Thyroid gland (tissue), 4 donors: ENCODE measurements around the gene NCBP2. TPM values are rescaled to one million over a fixed set of nuclear protein-coding genes. Genes with fewer than 3 reads are reported as not detected.
A peak's percentile ranks its signal among the peaks of the same experiment; 100 is the strongest.
"Not testable (repeated sequence)": the region's sequence is repeated elsewhere in the genome, so short reads cannot be mapped to it uniquely, and the experiment has no call there.

Source experiments
- DNase-seq, 2 donors: peaks; one replicate each; pipeline ENCODE4 v3.0.0-alpha.2; 2019
- H3K27ac ChIP-seq, 3 donors: fragments of 200-600 bp; sonication (generic); 1 replicate in 2 of 3; 2 replicates in 1 of 3; pipeline ENCODE4 v1.5.1; 2016 to 2019; ENCODE audit warnings: mild to moderate bottlenecking in 1 of 3, moderate library complexity in 1 of 3
- H3K27me3 ChIP-seq: fragments of 200-600 bp; sonication (generic); one replicate; pipeline ENCODE4 v1.5.1; 2019
- H3K36me3 ChIP-seq, 2 donors: fragments of 200-600 bp; sonication (generic); one replicate each; pipeline ENCODE4 v1.5.1; 2016 to 2019
- H3K4me1 ChIP-seq, 2 donors: fragments of 200-600 bp; sonication (generic); one replicate each; pipeline ENCODE4 v1.5.1; 2017 to 2019
- H3K4me3 ChIP-seq, 3 donors: fragments of 200-600 bp; sonication (generic); replicated peaks in 1 of 3; 1 replicate in 2 of 3; 2 replicates in 1 of 3; pipeline ENCODE4 v1.5.1; 2016; ENCODE audit warnings: mild to moderate bottlenecking in 1 of 3
- H3K9me3 ChIP-seq: fragments of 200-600 bp; sonication (generic); one replicate; pipeline ENCODE4 v1.5.1; 2017
- CTCF ChIP-seq, 6 experiments: fragments of 200-600 bp in 3 of 6; fragments of 450-650 bp in 3 of 6; sonication (generic) in 3 of 6; IDR thresholded peaks; one replicate each; pipeline ENCODE4 v1.5.1; 2016 to 2019; ENCODE audit warnings: antibody characterized with exemption in 6 of 6, mild to moderate bottlenecking in 2 of 6, inconsistent platforms in 1 of 6, moderate library complexity in 1 of 6
- POLR2A ChIP-seq, 2 donors: fragments of 450-650 bp; IDR thresholded peaks; one replicate each; pipeline ENCODE4 v1.6.1; 2017; ENCODE audit warnings: antibody characterized with exemption in 2 of 2, mild to moderate bottlenecking in 2 of 2, moderate library complexity in 1 of 2
- WGBS, 2 donors: methylation state at CpG; one replicate each; pipeline ENCODE4 v1.1.5; 2017; 5-methylcytosine and 5-hydroxymethylcytosine counted together
- intact Hi-C: fragments of 100-400 bp; cut with DNase I; formaldehyde crosslinking; loops from one replicate; pipeline ENCODE4 v1.15.1; 2023
- total RNA-seq, 4 donors: library from RNA; depleted of rRNA; stranded (reverse); fragments of >200 nt; gene quantifications; one replicate each; pipeline ENCODE4 v1.2.3, GENCODE V29; 2016

Gene NCBP2
- total RNA-seq, 4 donors from 2014 or later, result 42.4 to 61.3 (median 53.6) TPM

GRCh38 chr3:196948442-196949284 lies 6.3 kb upstream of the NCBP2 start:
- Histone ChIP-seq H3K36me3 (no peaks in the 10 kb centered on the region), H3K9me3 (no peaks in the 10 kb centered on the region), H3K27me3 (no peaks in the 10 kb centered on the region), H3K27ac (no peak overlapping the region), H3K4me1 (peaks cover under 1 to 4% of the 10 kb centered on the region in 2 donors), H3K4me3 (no peak overlapping the region)
- intact Hi-C loops, result no loop called here
- no peak for TF ChIP-seq CTCF (IDR thresholded peaks at IDR 0.05)
- no peak for TF ChIP-seq POLR2A (IDR thresholded peaks at IDR 0.05)
- no peak for DNase-seq
- WGBS, 2 donors, result 31 to 41% methylated on average over 15 to 21 of the region's 22 CpGs

- no peak for DNase-seq
- no peak overlapping the region for H3K4me3 ChIP-seq
- intact Hi-C loops, result no loop called here
- H3K27me3 ChIP-seq, result no peaks in the 10 kb centered on the region
- H3K36me3 ChIP-seq, result no peaks in the 10 kb centered on the region
- TF ChIP-seq CTCF (IDR thresholded peaks at IDR 0.05), result no peak
- no peak for TF ChIP-seq POLR2A (IDR thresholded peaks at IDR 0.05)
- 80 to 85% methylated on average over 28 of the region's 28 CpGs for WGBS, 2 donors
- no peak overlapping the region for H3K27ac ChIP-seq
- H3K9me3 ChIP-seq, result no peaks in the 10 kb centered on the region
- H3K4me1 ChIP-seq, result peaks cover 7 to 9% of the 10 kb centered on the region in 2 donors
Measured at GRCh38 chr3:196947860-196948441, 5.6 kb upstream of the NCBP2 start.

- 71 to 80% methylated on average over 7 to 10 of the region's 10 CpGs for WGBS, 2 donors
- H3K27me3 ChIP-seq, result no peaks in the 10 kb centered on the region
- no peaks in the 10 kb centered on the region for H3K9me3 ChIP-seq
- peaks cover 9 to 10% of the 10 kb centered on the region in 2 donors for H3K4me1 ChIP-seq
- H3K4me3 ChIP-seq, result no peak overlapping the region
- intact Hi-C loops, result no loop called here
- DNase-seq, result no peak
- no peak overlapping the region for H3K27ac ChIP-seq
- TF ChIP-seq CTCF (IDR thresholded peaks at IDR 0.05), result no peak
- no peaks in the 10 kb centered on the region for H3K36me3 ChIP-seq
Measured at GRCh38 chr3:196947136-196947859, 5.0 kb upstream of the NCBP2 start.

- H3K27me3 ChIP-seq, intact Hi-C loops, H3K9me3 ChIP-seq, H3K4me3 ChIP-seq, H3K36me3 ChIP-seq, DNase-seq, H3K27ac ChIP-seq: not testable (repeated sequence)
- H3K4me1 ChIP-seq, result peaks cover 14 to 19% of the 10 kb centered on the region in 2 donors
- 71 to 81% methylated on average over 14 of the region's 14 CpGs for WGBS, 2 donors
Measured at GRCh38 chr3:196944037-196944790, 1.9 kb upstream of the NCBP2 start.

- 0% methylated on average over 5 to 9 of the region's 25 CpGs for WGBS, 2 donors
- TF ChIP-seq CTCF (IDR thresholded peaks at IDR 0.05) (no peak), POLR2A (IDR thresholded peaks at IDR 0.05) (no peak)
- peaks cover 14 to 19% of the 10 kb centered on the region in 2 donors for H3K4me1 ChIP-seq
- intact Hi-C loops, result loop anchor here (2.0 kb wide), 1 partner anchor 74 kb away; no protein-coding TSS in a partner anchor
- no peaks in the 10 kb centered on the region for H3K9me3 ChIP-seq
- H3K27ac ChIP-seq, result peak overlapping the region; percentile 15 to 79 (median 44)
- H3K4me3 ChIP-seq, result peak overlapping the region; percentile 67 to 100 (median 96)
- H3K27me3 ChIP-seq, result no peaks in the 10 kb centered on the region
- peaks cover 11 to 13% of the 10 kb centered on the region in 2 donors for H3K36me3 ChIP-seq
- DNase-seq, result peak; percentile 5 to 13
Measured at GRCh38 chr3:196942915-196943277, 568 bp upstream of the NCBP2 start.
